Endothelial cell of umbilical vein (primary cell): ENCODE data around the gene SLC35E2B. TPM values are rescaled to one million over a fixed set of nuclear protein-coding genes. Genes with fewer than 3 reads are reported as not detected.

ENCODE experiments used
- BruUV-seq: library from RNA; stranded (reverse); fragments of 400-500 nt; replicated peaks from 2 replicates; lab custom pipeline; 2021; lab: Mats Ljungman, UMichigan
- CTCF ChIA-PET: fragments of 300-600, 350-600 bp; sonication (Branson Sonifier 250); formaldehyde crosslinking; loops from one replicate; lab custom pipeline; 2021; ENCODE audit warnings: antibody characterized with exemption, inconsistent platforms; lab: Charles Lee
- POLR2A ChIA-PET: fragments of 300-600, 350-600 bp; sonication (Branson Sonifier 250); formaldehyde crosslinking; loops from one replicate; lab custom pipeline; 2021; ENCODE audit warnings: antibody characterized with exemption, inconsistent platforms; lab: Charles Lee
- DNase-seq: peaks from one replicate; pipeline ENCODE4 v3.0.0-alpha.2; 2011; ENCODE audit warnings: low read depth, low spot score
- FAIRE-seq: peaks from 2 replicates; lab custom pipeline; 2011; peaks lifted over from hg19 to GRCh38; lab: Jason Lieb, UNC
- H2AFZ ChIP-seq: 2 replicates; pipeline ENCODE4 v1.6.0; 2012; ENCODE audit warnings: low read depth, low read length, control low read depth, inconsistent platforms
- H3K27ac ChIP-seq: 2 replicates; pipeline ENCODE4 v1.5.1; 2011; ENCODE audit warnings: low read depth, mild to moderate bottlenecking, control low read depth, low read length, moderate library complexity; ENCODE audit not compliant: insufficient read depth
- H3K27me3 ChIP-seq, 2 experiments: 2 replicates each; pipeline versions ENCODE4 v1.6.0 to v1.6.1; 2011; ENCODE audit warnings: low read length in 2 of 2, mixed read lengths in 1 of 2; ENCODE audit not compliant: control insufficient read depth in 2 of 2, insufficient read depth in 2 of 2
- H3K36me3 ChIP-seq, 2 experiments: 2 replicates in 1 of 2; 3 replicates in 1 of 2; pipeline ENCODE4 v1.5.1; 2011; ENCODE audit warnings: low read length in 2 of 2, mild to moderate bottlenecking in 1 of 2, moderate library complexity in 1 of 2; ENCODE audit not compliant: control insufficient read depth in 2 of 2, insufficient read depth in 2 of 2; ENCODE audit errors: extremely low read depth in 1 of 2
- H3K4me1 ChIP-seq: 3 replicates; pipeline ENCODE4 v1.5.1; 2011; ENCODE audit warnings: mild to moderate bottlenecking, low read length; ENCODE audit not compliant: control insufficient read depth, insufficient read depth; ENCODE audit errors: extremely low read depth
- H3K4me2 ChIP-seq: 2 replicates; pipeline ENCODE4 v1.6.1; 2011; ENCODE audit warnings: low read length, control low read depth, mixed read lengths; ENCODE audit not compliant: insufficient read depth
- H3K4me3 ChIP-seq, 3 experiments: fragments of 200-600 bp in 1 of 3; sonication (generic), shearing (Covaris generic) in 1 of 3; replicated peaks in 1 of 3; 2 replicates each; pipeline ENCODE4 v1.5.1; 2011 to 2016; ENCODE audit warnings: control low read depth in 3 of 3, low read length in 3 of 3, mild to moderate bottlenecking in 2 of 3, inconsistent platforms in 1 of 3, low read depth in 1 of 3, moderate library complexity in 1 of 3; ENCODE audit not compliant: insufficient read depth in 1 of 3
- H3K79me2 ChIP-seq: 2 replicates; pipeline ENCODE4 v1.6.0; 2012; ENCODE audit warnings: low read length, inconsistent platforms; ENCODE audit not compliant: control insufficient read depth, insufficient read depth
- H3K9ac ChIP-seq: replicated peaks from 2 replicates; pipeline ENCODE3; 2011; ENCODE audit warnings: low read length, control low read depth; ENCODE audit not compliant: insufficient read depth; ENCODE audit errors: extremely low read depth
- H3K9me1 ChIP-seq: replicated peaks from 3 replicates; pipeline ENCODE4 v1.6.0; 2011; ENCODE audit warnings: mild to moderate bottlenecking, low read length; ENCODE audit not compliant: control insufficient read depth, insufficient read depth; ENCODE audit errors: extremely low read depth
- H3K9me3 ChIP-seq: replicated peaks from 2 replicates; pipeline ENCODE4 v1.5.1; 2012; ENCODE audit warnings: low read length, inconsistent platforms; ENCODE audit not compliant: control insufficient read depth, insufficient read depth
- H4K20me1 ChIP-seq: replicated peaks from 2 replicates; pipeline ENCODE3; 2011; ENCODE audit warnings: mild to moderate bottlenecking, low read length; ENCODE audit not compliant: control insufficient read depth, insufficient read depth; ENCODE audit errors: extremely low read depth
- EZH2 ChIP-seq: IDR thresholded peaks from 2 replicates; pipeline ENCODE4 v1.6.1; 2012; ENCODE audit warnings: borderline replicate concordance, low read depth, mild to moderate bottlenecking, moderate library complexity, low read length, inconsistent platforms; ENCODE audit not compliant: severe bottlenecking
- MAX ChIP-seq: IDR thresholded peaks from 2 replicates; pipeline ENCODE4 v1.6.1; 2011; ENCODE audit not compliant: insufficient read depth, insufficient read length
- MYC ChIP-seq: IDR thresholded peaks from one replicate; pipeline ENCODE4 v1.6.1; 2011; ENCODE audit warnings: mild to moderate bottlenecking, low read depth, low read length
- POLR2A ChIP-seq: IDR thresholded peaks from 2 replicates; pipeline ENCODE4 v1.6.1; 2012; ENCODE audit warnings: low read depth, mild to moderate bottlenecking, control low read depth, low read length
- POLR2AphosphoS5 ChIP-seq: IDR thresholded peaks from 2 replicates; pipeline ENCODE4 v1.6.1; 2012; ENCODE audit warnings: low read depth, mild to moderate bottlenecking, control low read depth, low read length, moderate library complexity; ENCODE audit not compliant: insufficient read depth
- dilution Hi-C: fragments of 300-500 bp; cut with MboI; formaldehyde crosslinking; loops from one replicate; pipeline ENCODE4 v1.15.0; 2019; ENCODE audit warnings: low sequenced_read_pairs; ENCODE audit not compliant: extremely low pct_ligation_motif_present
- intact Hi-C: fragments of 100-400 bp; cut with micrococcal nuclease; formaldehyde crosslinking; loops from one replicate; pipeline ENCODE4 v1.10.0; 2022
- polyA plus RNA-seq, 4 experiments: library from polyadenylated mRNA; depleted of rRNA in 3 of 4; stranded (reverse) in 3 of 4; unstranded in 1 of 4; fragments of >200 nt; gene quantifications; 2 replicates each; pipeline versions ENCODE4 v1.2.1 to v1.2.3, GENCODE V29; 2011 to 2012; ENCODE audit warnings: missing spikeins in 1 of 4
- total RNA-seq: library from RNA; stranded (reverse); gene quantifications from 2 replicates; pipeline ENCODE4 v1.2.3, GENCODE V29; 2021

SLC35E2B gene
- total and polyA plus RNA-seq, 2 donors (not counting 3 experiments of a cell fraction or from before 2014, with no cell fraction given), result 28.0 to 51.2 TPM

DNA sequence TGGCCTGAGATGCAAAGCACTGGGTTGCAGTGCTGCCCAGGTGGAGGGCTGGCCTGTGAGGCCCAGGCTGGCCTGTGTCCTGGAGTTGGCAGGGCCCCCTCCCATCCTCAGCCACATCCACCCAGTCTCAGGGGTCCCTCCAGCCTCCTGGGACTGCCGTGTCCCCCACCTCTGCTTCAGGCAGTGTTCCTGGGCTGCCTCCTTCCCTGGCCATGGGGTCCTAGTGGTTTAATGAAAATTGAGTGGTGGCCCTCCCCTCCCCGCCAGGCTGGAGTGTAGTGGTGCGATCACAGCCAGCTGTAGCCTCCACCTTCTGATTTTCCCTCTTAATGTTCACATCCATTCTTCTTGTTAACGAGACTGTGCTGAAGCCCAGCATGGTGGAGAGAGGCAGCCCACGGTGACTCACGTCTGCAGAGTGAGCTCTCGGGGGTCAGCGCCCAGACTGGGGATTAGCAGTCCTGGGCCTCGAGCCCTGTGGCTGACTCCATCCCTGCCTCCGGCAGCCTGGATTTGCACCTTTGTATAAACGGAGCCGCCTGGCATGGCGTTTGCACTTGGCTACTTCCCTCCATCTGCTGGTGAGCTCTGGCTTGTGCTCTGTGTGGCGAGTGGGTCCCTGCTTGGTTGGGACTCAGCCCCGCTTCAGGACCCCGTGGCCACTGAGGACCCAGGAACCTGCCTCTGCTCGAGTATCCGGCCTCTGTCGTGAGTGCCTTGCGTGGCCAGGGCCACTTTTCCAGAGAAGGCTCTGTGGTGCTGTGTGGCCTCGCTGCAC is 70.4 kb downstream of the SLC35E2B start:
- TF ChIP-seq POLR2A (no peak), MYC (no peak), MAX (no peak), POLR2AphosphoS5 (no peak), EZH2 (no peak)
- no peak overlapping the region for H2AFZ ChIP-seq
- H3K4me1 ChIP-seq, result no peaks in the 10 kb centered on the region
- no peak overlapping the region for H3K9ac ChIP-seq
- H3K36me3 ChIP-seq, result peaks cover 0 to 2% of the 10 kb centered on the region in 2 experiments
- no peaks in the 10 kb centered on the region for H3K79me2 ChIP-seq
- DNase-seq (no peak), FAIRE-seq (no peak)
- no peaks in the 10 kb centered on the region for H3K27me3 ChIP-seq
- H3K27ac ChIP-seq, result no peak overlapping the region
- ChIA-PET CTCF (interaction anchor here (1.3 kb wide), 1 partner anchor 19 kb away, joined by 5 read pairs; no protein-coding TSS in a partner anchor), POLR2A (no interaction called here)
- H3K4me3 ChIP-seq, result no peak overlapping the region
- H3K4me2 ChIP-seq, result no peak overlapping the region
- no peaks in the 10 kb centered on the region for H3K9me1 ChIP-seq
- no TSS peak for BruUV-seq
- intact Hi-C loops, result no loop called here
- no peaks in the 10 kb centered on the region for H3K9me3 ChIP-seq
- dilution Hi-C loops, result no loop called here
- no peaks in the 10 kb centered on the region for H4K20me1 ChIP-seq
